Activated T-helper 9 cell treated with anti-CD3 and anti-CD28 coated beads, Interleukin-2, amount 50 U/mL, for 16 hours (primary cell): ENCODE data around the gene TRIM25.
A peak's percentile ranks its signal among the peaks of the same experiment; 100 is the strongest.

Experiments used
- DNase-seq: peaks from one replicate; pipeline ENCODE4 v3.0.0-alpha.2; 2020; ENCODE audit warnings: low read depth

Gene TRIM25

DNA sequence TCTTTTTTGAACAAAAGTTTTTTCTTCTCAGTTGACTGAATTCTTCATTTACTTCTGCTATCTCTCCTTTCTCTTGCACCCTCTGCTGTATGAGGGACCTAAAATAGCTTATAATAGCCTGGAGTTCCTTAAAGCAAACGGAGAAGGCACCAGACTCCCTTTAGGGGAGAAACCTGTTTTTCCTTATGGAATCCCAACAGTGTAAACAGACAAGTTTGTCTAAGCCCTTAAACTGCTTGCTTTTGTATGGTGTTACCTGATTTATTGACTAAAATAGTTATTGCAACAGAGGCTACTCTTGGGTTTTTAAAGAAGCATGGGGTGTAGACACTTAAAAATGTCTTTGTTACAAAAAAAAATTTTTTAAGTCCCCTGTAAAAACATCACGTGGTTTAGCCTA lies 12.9 kb upstream of the TRIM25 start:
- no peak for DNase-seq

DNA sequence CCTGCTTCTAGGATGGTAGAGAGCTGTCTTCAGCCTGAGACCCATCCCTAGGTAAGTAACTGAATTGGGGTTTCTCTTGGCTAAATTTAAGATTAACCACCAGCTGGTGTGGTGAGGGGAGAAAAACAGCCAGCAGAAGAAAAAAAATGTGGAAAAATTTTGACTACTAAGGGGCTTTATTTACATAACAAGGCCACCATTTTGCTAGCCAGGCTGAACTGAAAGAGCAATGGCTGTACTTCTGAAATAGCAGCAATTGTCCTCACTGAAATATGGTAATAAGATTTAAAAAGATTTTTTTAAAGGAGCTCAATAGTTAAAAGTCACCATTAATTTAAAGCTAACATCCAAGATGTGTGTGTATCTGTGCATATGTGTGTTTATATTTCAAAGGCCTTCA lies 12.4 kb upstream of the TRIM25 start:
- no peak for DNase-seq

DNA sequence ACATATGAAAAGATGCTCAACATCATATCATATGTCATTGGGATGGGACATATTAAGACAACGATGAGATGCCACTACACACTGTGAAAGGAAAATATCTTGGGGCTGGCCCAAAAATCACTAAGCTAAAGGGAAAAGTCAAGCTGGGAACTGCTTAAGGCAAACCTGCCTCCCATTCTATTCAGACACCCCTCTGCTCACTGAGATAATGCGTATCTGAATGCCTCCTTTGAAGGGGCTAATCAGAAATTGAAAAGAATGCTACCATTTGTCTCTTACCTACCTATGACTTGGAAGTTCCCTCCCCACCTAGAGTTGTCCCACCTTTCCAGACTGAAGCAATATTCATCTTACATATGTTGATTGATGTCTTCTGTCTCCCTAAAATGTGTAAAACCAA lies 11.2 kb upstream of the TRIM25 start:
- no peak for DNase-seq

DNA sequence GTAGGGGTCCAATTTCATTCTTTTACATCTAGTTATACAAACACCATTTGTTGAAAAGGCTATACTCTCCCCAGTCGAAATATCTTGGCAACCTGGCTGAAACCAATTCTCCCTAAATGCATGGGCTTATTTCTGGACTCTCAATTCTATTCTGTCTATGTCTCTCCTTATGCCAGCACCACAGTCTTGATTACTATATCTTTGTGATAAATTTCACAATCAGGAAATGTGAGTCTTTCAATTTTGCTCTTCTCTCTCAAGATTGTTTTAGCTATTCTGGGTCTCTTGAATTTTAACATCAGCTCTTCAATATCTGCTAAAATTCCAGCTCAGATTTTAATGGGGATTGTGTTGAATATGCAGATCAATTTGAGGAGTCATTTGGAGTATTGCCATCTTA lies 5.9 kb upstream of the TRIM25 start:
- DNase-seq: no peak

DNA sequence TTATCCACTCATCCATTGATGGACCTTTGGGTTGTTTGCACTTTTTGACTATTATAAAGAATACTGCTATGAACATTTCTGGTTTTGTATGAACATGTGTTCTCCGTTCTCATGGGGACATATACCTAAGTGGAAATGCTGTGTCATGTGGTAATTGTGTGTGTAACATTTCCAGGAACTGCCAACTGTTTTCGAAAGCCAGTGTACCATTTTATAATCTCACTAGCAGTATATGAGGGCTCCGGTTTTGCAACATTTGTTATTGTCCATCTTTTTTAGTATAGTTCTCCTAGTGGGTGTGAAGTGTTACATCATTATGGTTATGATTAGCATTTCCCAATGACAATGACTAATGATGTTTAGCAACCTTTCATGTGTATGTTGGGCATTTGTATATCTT lies 5.1 kb upstream of the TRIM25 start:
- no peak for DNase-seq

DNA sequence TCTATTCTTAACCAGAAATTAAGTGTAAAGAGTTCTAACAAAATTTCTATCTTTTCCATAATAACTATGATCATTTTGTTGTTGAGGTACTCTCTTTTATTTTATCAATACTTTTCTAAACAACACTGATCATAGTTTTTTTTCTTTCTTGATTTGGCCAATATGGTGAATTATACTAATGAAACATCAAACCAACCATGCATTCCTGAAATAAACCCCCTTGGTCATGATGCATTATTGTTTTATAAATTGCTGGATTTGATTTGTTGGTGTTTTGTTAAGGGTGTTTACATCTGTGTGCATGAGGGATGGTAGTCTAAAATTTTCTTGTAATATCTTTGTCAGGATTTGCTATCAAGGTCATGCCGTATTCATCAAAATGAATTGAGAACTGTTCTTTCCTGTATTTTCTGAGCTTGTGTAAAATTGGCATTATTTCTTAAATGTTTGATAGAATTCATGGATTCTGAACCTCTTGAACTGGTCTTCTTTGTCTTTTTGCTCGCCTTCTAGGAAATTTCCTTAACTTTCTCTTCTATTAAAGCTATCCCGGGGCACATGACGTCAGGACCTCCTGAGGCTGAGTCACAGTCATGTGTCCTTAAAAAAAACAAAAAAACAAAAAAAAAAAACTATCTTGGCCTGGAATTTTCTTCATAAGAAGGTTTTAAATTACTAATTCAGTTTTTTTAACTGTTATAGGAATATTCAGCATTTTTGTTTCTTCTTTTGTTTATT lies 3.9 kb upstream of the TRIM25 start:
- DNase-seq: no peak

DNA sequence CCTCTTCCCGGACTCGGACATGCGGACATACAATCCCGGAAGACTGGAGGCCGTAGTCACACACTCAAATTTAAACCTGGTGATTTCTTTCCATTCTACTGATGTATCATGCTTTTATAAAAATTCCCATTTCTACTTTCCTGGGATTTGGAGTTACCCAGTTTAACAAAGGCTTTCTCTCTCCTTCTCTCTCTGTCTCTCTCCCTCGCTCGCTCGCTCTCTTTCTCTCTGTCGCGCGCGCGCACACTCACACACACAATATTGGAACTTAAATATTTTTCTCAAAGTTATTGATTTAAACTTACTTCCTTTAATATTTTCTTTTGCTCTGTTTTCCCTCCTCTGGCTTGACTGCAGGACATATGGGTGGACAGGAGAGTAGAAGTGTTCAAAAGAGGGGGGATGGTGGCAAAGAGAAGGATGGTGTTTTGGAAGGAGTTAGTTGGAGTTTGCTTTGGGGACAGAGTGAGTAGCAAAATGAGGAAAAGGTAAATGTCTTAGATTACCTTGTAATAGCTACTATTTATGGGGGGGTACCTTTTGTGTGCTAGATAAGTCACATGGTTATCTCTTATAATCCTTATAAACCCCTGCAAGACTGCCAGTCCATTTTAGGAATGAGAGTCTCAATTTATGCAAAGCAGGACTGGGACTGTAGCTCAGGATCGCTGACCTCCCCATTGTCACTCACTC lies 878 bp upstream of the TRIM25 start:
- no peak for DNase-seq

DNA sequence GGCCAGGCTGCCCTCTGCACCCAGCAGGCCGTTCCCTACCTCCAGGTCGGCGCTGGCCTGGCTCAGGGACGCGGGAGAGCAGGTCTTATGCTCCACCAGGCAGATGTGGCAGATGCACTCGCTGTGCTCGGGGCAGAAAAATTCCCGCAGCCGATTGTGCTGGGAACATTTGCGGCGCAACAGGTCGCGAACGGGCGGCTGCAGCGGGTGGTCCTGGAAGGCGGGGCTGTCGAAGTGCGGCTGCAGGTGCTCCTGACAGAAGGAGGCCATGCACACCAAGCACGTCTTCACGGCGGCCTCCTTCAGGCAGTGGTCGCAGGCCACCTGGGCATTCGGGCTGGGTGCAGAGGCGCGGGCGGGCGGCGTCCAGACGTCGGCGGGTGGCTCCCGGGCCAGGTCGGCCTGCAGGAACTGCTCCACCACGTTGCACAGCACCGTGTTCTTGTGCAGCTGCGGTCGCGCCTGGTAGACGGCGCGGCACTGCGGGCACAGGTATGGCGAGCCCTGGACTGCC lies 439 bp downstream of the TRIM25 start:
- peak; percentile 26 for DNase-seq

DNA sequence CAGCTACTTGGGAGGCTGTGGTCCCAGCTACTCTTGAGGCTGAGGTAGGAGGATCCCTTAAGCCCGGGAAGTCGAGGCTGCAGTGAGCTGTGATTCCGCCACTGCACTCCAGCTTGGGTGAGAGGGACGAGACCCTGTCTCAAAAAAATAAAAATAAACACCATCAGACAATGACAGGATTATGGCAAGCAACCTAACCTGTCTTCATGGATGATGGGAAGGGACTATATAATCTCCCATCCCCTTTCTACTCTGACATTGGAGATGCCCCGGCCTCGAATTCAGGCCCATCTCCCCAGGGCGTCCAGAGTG lies 893 bp downstream of the TRIM25 start:
- DNase-seq: no peak

DNA sequence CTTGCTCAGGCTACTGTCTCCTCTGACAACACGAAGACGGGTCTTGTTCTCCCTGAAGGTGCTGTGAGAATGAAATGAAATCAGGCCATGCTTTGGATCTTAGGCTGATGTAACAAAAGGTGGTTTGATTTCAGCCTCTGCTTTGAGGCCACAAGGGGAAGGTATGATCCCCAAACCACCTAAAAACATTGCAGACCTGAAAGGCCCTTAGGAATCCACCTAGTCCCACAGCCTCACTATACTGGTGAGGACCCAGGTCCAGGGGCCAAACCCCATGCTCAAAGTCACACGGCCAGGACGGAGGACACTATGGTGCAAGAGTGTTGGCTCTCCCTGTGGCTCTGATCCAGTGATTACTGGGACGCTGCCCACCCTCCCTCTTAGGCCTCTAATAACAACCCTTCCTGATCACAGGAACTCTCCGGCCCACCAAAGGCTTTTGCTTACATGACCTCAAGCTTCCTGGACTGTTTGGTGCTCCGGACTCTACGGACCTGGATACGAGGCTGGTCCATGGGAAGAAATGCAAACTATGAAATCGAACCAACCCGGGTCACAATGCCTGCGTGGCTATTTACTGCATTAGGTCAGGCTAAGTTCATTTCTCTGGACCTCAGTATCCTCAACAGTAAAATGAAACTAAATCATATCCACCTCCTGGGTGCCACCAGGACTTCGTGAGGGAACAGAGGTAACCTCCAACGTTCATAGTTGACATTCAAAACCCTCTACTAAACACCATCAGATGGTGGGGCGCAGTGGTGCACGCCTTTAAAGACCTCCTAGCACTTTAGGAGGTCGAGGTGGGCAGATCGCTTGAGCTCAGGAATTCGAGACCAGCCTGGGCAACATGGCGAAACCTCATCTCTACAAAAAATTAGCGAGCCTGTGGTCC lies 1.5 kb downstream of the TRIM25 start:
- DNase-seq: no peak

DNA sequence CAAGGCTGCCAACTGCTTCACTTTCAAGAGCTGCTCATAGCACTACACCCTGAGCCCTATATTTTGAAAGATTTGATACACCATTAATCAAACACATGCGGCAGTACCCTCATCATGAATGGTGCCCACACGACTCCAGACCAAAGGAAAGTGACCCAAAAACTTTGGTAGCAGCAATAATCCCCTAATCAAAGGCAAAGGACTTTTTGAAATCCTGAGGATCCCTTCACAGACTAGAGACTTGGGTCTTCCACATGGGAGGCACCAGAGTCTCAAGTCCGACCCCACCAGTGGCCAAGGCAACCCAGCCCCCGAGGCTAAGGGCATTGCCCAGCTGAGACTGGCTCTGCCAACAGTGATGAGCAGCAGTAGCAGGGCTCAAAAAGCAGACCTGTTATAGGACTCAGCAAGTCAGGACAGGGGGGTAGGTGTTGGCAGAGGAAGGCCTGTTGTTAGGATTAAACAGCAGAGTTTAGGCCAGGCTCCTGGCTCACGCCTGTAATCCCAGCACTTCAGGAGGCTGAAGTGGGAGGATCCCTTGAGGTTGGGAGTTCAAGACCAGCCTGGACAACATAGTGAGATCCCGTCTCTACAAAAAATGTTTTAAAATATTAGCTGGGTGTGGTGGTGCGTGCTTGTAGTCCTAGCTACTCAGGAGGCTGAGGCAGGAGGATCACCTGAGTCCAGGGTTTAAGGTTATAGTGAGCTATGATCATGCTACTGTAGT lies 3.2 kb downstream of the TRIM25 start:
- no peak for DNase-seq

DNA sequence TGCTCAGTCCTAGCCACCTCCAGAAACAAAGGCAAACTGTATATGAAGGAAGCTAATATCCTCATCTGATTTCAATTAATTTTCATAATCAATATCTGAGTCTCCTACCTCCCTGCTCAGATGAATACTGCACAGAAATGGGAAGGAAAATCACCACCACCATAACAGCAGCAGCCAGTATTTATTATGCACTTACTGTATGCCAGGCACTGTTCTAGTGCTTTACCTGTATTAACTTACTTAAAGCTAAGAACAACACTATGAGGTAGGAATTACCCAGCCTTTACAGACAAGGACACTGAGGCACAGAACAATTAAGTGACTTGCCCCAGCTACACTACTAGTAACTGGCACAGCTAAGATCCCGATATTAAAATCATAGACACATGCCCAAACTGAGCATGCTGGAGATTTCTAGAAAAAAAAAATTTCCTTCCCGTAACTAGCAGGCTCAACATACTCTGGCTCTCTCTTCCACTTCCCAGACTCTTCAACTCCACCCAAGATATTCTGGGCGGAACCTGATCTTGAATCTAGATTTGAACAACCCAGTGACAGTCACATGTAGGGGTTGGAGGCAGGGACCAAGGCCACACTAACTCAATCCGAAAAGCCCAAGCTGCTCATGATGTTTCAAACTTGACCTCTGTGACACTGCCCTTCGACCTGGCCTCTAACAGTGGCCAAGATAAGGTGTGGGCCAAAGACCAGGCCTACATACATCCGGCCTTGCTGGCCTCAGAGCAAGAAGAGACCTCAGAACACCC lies 3.9 kb downstream of the TRIM25 start:
- DNase-seq: no peak

DNA sequence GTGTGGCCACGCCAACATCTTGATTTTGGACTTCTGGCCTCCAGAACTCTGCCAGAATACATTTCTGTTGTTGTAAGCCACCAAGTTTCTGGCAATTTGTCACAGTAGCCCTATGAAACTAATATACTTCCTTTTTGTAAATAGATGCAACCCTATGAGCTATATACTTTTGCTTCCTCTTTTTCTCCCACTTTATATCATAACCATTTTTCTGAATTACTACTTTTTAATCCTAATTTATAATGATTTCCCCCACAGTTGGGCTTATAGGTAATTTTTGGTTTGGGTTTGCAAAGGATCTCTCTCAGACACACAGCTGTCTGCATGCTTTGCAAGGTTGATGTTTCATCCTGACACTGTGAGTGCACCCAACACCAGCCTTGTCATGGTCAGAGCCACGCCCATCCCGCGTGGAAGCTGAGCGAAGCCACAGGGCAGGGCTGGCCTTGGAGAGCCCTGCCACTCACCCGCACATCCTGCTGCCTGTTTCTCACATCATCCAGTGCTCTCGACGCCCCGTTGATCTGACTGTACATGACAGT lies 5.8 kb downstream of the TRIM25 start:
- DNase-seq: no peak

DNA sequence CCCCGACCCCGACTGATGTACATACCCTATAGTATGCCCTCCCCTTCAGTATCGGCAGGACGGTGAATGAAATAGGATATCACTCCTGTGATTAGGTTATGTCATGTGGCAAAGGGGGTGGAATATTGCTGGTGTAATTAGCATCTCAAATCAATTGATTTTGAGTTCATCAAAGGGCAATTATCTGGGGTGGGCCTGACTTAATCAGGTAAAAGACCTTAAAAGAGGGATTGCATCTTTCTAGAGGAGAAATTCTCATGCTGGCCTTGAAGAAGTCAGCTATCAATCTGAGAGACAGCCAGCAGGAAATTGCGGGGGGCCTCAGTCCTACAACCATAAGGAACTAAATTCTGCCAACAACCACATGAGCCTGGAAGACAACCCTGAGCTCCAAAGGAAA lies 10.3 kb downstream of the TRIM25 start:
- DNase-seq: no peak

DNA sequence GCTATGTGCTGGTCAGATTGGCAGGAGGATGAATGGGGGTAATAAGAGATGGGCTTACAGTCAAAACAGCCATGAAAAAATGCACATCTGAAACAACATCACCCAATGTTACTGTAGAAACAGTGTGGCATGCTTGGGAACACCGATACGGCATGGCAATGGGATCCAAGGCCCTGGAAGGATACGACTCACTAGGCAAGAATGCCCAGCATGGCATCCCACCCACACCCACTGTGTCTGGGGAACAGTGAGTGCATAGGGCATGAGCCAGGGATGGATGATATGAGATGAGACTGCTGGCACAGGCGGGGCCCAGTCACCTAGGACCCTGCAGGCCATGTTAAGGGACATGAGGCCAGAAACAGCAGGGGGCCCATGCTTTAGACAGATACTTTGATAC lies 11.5 kb downstream of the TRIM25 start:
- no peak for DNase-seq

DNA sequence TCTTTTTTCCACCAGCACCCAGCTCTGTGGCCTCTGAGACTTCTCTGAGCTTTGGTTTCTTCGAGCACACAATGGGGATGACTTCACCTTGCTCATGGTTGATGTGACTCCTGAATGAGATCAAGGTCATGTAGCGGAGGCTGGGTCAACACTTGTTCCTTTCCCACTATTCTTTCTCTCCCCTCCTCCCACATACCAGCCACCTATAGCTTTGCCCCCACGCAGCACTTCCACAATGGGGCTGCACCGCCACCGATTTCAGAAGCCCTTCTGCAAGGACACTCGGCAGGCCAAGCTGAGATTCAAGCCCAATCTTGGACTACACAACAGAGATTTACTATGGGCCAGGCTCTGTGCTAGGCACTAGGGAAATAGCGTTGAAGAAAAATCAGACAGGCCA lies 14.4 kb downstream of the TRIM25 start:
- DNase-seq: no peak

DNA sequence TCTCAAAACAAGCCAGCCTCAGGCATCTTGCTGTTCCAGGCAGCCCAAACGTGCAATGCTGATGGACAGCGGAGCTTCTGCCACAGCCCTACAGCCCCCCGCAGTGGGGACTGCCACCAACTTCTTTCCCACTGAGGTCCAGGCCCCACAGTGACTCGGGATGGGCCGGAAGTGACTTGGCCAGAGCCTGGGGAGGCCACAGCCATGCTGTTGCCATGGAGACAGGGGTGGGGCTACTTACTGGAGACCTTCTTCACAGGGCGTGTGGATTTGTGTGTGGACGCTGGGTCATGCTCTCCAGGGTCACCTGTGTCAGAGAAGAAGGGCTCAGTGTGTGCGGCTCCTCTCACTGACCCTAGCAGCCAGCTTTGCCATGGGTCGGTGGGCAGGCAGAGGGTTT lies 15.0 kb downstream of the TRIM25 start:
- DNase-seq: no peak

DNA sequence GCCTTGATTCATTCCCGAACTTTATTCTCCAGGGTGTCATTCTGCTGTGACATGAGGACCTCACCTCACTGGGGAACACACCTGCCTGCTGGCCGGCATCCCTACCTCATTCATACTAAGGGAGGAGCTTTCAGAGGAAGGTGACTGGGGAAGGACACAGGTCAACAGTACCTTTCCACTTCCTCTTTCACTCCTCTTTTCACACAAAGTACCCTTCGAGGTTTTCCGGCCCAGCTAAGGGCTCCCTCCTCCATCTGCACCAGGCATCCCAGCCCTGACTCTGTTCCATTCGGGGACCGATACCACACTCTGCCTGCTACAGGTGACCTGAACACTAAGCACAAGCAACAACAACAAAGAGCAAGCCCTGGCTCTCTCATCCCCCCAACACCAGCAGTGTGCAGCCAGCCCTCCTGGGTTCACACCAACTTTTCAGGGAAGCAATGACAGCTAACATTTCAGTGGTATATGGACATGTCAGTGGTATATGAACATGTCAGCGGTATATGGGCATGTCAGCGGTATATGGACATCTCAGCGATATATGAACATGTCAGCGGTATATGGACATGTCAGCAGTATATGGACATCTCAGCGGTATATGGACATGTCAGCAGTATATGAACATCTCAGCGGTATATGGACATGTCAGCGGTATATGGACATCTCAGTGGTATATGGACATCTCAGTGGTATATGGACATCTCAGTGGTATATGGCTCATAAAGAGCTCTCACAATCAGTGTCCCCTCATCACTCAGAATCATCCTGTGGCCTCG lies 16.0 kb downstream of the TRIM25 start:
- DNase-seq: no peak

DNA sequence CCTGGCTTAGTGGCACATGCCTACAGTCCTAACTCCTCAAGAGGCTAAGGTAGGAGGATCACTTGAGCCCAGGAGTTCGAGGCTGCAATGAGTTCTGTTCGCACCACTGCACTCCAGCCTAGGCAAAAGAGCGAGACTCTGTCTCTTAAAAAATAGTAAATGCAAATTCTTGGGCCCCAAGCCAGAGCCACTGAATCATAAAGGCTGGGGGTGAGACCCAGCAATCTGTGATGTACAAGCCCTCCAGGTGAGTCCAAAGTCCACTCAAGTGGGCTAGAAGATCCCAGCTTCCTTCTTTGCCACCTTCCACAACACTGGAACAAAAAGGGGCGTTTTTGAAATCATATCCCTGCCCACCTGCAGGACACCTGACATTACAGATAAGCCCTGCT lies 16.9 kb downstream of the TRIM25 start:
- no peak for DNase-seq

DNA sequence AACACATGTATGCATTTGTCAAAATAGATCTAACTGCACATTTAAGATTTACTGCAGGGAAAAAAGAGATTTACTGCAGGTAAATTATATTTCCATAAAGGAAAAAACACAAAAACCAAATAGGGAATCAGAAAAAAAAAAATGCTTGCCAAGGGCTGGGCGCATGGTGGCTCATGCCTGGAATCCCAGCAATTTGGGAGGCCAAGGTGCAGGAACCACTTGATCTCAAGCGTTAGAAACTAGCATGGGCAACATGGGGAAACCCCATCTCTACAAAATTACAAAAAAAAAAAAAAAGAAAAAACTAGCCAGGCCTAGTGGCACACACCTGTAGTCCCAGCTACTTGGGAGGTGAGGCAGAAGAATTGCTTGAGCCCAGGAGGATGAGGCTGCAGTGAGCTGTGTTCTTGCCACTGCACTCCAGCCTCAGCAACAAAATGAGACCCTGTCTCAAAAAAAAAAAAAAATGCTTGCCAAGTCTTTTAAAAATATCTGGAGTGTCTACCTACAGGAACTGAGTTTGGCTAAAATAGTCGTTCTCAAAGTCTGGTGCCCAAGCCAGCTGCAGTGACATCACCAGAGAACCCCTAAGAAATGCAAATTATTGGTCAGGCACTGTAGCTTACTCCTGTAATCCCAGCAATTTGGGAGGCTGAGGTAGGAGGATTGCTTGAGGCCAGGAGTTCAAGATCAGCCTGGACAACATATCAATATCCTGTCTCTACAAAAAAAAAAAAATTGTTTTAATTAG lies 17.5 kb downstream of the TRIM25 start:
- DNase-seq: no peak
